ENCODE results near the gene AFTPH.

AFTPH gene, protein sequence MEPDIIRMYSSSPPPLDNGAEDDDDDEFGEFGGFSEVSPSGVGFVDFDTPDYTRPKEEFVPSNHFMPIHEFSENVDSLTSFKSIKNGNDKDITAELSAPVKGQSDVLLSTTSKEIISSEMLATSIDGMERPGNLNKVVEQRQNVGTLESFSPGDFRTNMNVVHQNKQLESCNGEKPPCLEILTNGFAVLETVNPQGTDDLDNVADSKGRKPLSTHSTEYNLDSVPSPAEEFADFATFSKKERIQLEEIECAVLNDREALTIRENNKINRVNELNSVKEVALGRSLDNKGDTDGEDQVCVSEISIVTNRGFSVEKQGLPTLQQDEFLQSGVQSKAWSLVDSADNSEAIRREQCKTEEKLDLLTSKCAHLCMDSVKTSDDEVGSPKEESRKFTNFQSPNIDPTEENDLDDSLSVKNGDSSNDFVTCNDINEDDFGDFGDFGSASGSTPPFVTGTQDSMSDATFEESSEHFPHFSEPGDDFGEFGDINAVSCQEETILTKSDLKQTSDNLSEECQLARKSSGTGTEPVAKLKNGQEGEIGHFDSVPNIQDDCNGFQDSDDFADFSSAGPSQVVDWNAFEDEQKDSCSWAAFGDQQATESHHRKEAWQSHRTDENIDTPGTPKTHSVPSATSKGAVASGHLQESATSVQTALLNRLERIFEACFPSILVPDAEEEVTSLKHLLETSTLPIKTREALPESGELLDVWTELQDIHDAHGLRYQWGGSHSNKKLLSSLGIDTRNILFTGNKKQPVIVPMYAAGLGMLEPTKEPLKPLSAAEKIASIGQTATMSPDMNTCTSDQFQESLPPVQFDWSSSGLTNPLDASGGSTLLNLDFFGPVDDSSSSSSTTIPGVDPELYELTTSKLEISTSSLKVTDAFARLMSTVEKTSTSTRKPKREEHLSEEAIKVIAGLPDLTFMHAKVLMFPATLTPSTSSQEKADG

GRCh38 chr2:64523666-64524603 lies at the start of gene AFTPH:
Gene AFTPH (plus strand): TSS chr2:64524328. CDS start chr2:64551475, 27,147 bp downstream.
- H3F3A ChIP-seq (ENCODE audit: control insufficient read depth, insufficient read depth), result 0 out of 2 replicates have a peak, but pooled peaks cover 6% of the 10 kb centered on the region
- peaks cover 22% of the 10 kb centered on the region for H3K36me3 ChIP-seq (ENCODE audit: control insufficient read depth, low read length)
- TF ChIP-seq CTCF (IDR thresholded peaks at IDR 0.05; ENCODE audit: low read depth, low read length, poor library complexity, severe bottlenecking), result no peak
- TF ChIP-seq EZH2phosphoT487 (IDR thresholded peaks at IDR 0.05; ENCODE audit: borderline replicate concordance, low read length), result no peak
- no peaks in the 10 kb centered on the region for H3K9me2 ChIP-seq (replicated peaks; ENCODE audit: control insufficient read depth, low read length)
- H4K20me1 ChIP-seq (ENCODE audit: control insufficient read depth, insufficient read depth, low read depth, low read length), result peaks cover 8% of the 10 kb centered on the region; the same call in 1 of the 2 replicates
- peaks cover 31% of the 10 kb centered on the region for H3K4me1 ChIP-seq (ENCODE audit: control insufficient read depth, low read length)
- H3K9me3 ChIP-seq (ENCODE audit: control insufficient read depth, insufficient read depth, low read length), result no peaks in the 10 kb centered on the region
- peak within 1 kb of the TSS; percentile 81 for H3K27ac ChIP-seq (ENCODE audit: low read depth, low read length)
- peak within 1 kb of the TSS; percentile 75 for H3K4me2 ChIP-seq (ENCODE audit: low read length)
- H3K27me3 ChIP-seq (ENCODE audit: control insufficient read depth, low read length), result no peaks in the 10 kb centered on the region
- H3K79me2 ChIP-seq (ENCODE audit: control insufficient read depth, low read length), result peaks cover 48% of the 10 kb centered on the region
- H3K4me3 ChIP-seq (ENCODE audit: low read length), result peak within 1 kb of the TSS; percentile 79

GRCh38 chr2:64474636-64475035 lies 49.5 kb upstream of the AFTPH start:
- TF ChIP-seq CTCF (IDR thresholded peaks at IDR 0.05; ENCODE audit: low read depth, low read length, poor library complexity, severe bottlenecking) (no peak), EZH2phosphoT487 (IDR thresholded peaks at IDR 0.05; ENCODE audit: borderline replicate concordance, low read length) (no peak)
- peak overlapping the region; percentile 33; the same call in 1 of the 2 replicates for H3K4me2 ChIP-seq (ENCODE audit: low read length)
- H3F3A ChIP-seq (ENCODE audit: control insufficient read depth, insufficient read depth), result no peaks in the 10 kb centered on the region

DNA sequence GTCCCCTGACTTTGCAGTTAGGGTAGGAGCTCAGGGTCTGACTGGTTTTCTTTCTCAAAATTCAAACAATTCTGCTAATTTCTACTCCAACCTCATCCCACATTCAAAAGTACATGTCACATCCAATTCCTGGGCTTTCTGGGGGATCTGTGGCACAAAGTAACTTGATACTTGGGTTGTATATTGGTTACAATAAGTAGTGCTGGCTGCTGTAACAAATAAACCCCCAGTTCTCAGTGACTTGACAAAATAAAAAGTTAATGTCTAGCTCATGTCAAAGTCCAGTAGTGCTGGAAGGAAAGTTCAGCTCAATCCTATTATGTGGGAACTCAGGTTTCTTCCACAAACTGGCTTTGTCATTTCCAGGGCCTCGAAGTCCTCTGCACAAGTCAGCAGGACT lies 47.1 kb upstream of the AFTPH start:
- Histone ChIP-seq H3K27ac (ENCODE audit: low read depth, low read length) (no peak overlapping the region), H3K9me2 (replicated peaks; ENCODE audit: control insufficient read depth, low read length) (no peaks in the 10 kb centered on the region), H3K36me3 (ENCODE audit: control insufficient read depth, low read length) (no peaks in the 10 kb centered on the region), H3K4me2 (ENCODE audit: low read length) (no peak overlapping the region), H3K79me2 (ENCODE audit: control insufficient read depth, low read length) (no peaks in the 10 kb centered on the region), H3K4me3 (ENCODE audit: low read length) (no peak overlapping the region), H4K20me1 (ENCODE audit: control insufficient read depth, insufficient read depth, low read depth, low read length) (no peaks in the 10 kb centered on the region), H3K9me3 (ENCODE audit: control insufficient read depth, insufficient read depth, low read length) (no peaks in the 10 kb centered on the region), H3F3A (ENCODE audit: control insufficient read depth, insufficient read depth) (no peaks in the 10 kb centered on the region), H3K4me1 (ENCODE audit: control insufficient read depth, low read length) (peaks cover 10% of the 10 kb centered on the region), H3K27me3 (ENCODE audit: control insufficient read depth, low read length) (no peaks in the 10 kb centered on the region)
- TF ChIP-seq EZH2phosphoT487 (IDR thresholded peaks at IDR 0.05; ENCODE audit: borderline replicate concordance, low read length) (no peak), CTCF (IDR thresholded peaks at IDR 0.05; ENCODE audit: low read depth, low read length, poor library complexity, severe bottlenecking) (no peak)

More at GRCh38 chr2:64474636-64475035, 49.5 kb upstream of the AFTPH start:
- Histone ChIP-seq H3K79me2 (ENCODE audit: control insufficient read depth, low read length) (no peaks in the 10 kb centered on the region), H3K4me3 (ENCODE audit: low read length) (no peak overlapping the region), H3K9me2 (replicated peaks; ENCODE audit: control insufficient read depth, low read length) (no peaks in the 10 kb centered on the region), H3K36me3 (ENCODE audit: control insufficient read depth, low read length) (no peaks in the 10 kb centered on the region), H3K4me1 (ENCODE audit: control insufficient read depth, low read length) (peaks cover 10% of the 10 kb centered on the region), H3K9me3 (ENCODE audit: control insufficient read depth, insufficient read depth, low read length) (no peaks in the 10 kb centered on the region), H4K20me1 (ENCODE audit: control insufficient read depth, insufficient read depth, low read depth, low read length) (no peaks in the 10 kb centered on the region), H3K27ac (ENCODE audit: low read depth, low read length) (no peak overlapping the region), H3K27me3 (ENCODE audit: control insufficient read depth, low read length) (no peaks in the 10 kb centered on the region)
